Esophagus muscularis mucosa (tissue), 4 donors: Measurements from ENCODE around the gene TMEM218. TPM values are rescaled to one million over a fixed set of nuclear protein-coding genes. Genes with fewer than 3 reads are reported as not detected.

Source experiments
- DNase-seq: peaks from one replicate; pipeline ENCODE4 v3.0.0-alpha.2; 2017; ENCODE audit errors: extremely low spot score
- H3K27ac ChIP-seq, 4 donors: fragments of 200-600 bp; sonication (generic); replicated peaks in 1 of 4; 1 replicate in 3 of 4; 2 replicates in 1 of 4; pipeline ENCODE4 v1.5.1; 2016 to 2019; ENCODE audit warnings: mild to moderate bottlenecking in 1 of 4
- H3K27me3 ChIP-seq, 4 donors: fragments of 200-600 bp; sonication (generic); one replicate each; pipeline versions ENCODE4 v1.5.1 to v1.6.0; 2016 to 2019
- H3K36me3 ChIP-seq, 4 donors: fragments of 200-600 bp; sonication (generic); one replicate each; pipeline ENCODE4 v1.5.1; 2016 to 2019
- H3K4me1 ChIP-seq, 4 donors: fragments of 200-600 bp; sonication (generic); one replicate each; pipeline ENCODE4 v1.5.1; 2016 to 2019
- H3K4me3 ChIP-seq, 4 donors: fragments of 200-600 bp; sonication (generic); 1 replicate in 2 of 4; 2 replicates in 2 of 4; pipeline ENCODE4 v1.5.1; 2016 to 2019; ENCODE audit warnings: mild to moderate bottlenecking in 4 of 4, moderate library complexity in 1 of 4
- H3K9me3 ChIP-seq, 4 donors: fragments of 200-600 bp; sonication (generic); 1 replicate in 3 of 4; 2 replicates in 1 of 4; pipeline ENCODE4 v1.5.1; 2016 to 2019
- CTCF ChIP-seq, 3 experiments: fragments of 200-600 bp in 2 of 3; fragments of 450-650 bp in 1 of 3; sonication (generic) in 2 of 3; IDR thresholded peaks; one replicate each; pipeline ENCODE4 v1.5.1; 2017 to 2019; ENCODE audit warnings: antibody characterized with exemption in 3 of 3, mild to moderate bottlenecking in 2 of 3, moderate library complexity in 1 of 3
- EP300 ChIP-seq: sonication (generic); formaldehyde crosslinking; IDR thresholded peaks from one replicate; pipeline ENCODE4 v1.6.1; 2017; ENCODE audit warnings: antibody characterized with exemption
- POLR2A ChIP-seq: fragments of 450-650 bp; IDR thresholded peaks from one replicate; pipeline ENCODE4 v1.6.1; 2017; ENCODE audit warnings: antibody characterized with exemption, moderate library complexity, mild to moderate bottlenecking, low read depth
- POLR2AphosphoS5 ChIP-seq, 2 donors: sonication (generic); formaldehyde crosslinking; IDR thresholded peaks; one replicate each; pipeline ENCODE4 v1.6.1; 2017; ENCODE audit warnings: antibody characterized with exemption in 2 of 2
- WGBS: methylation state at CpG from one replicate; pipeline ENCODE4 v1.1.5; 2018; 5-methylcytosine and 5-hydroxymethylcytosine counted together
- intact Hi-C: fragments of 100-400 bp; cut with DNase I; formaldehyde crosslinking; loops from one replicate; pipeline ENCODE4 v1.15.1; 2023
- total RNA-seq, 4 donors: library from RNA; depleted of rRNA; stranded (reverse); fragments of >200 nt; gene quantifications; one replicate each; pipeline versions ENCODE4 v1.1.0 to v1.2.1, GENCODE V29; 2016

TMEM218 gene
- total RNA-seq, 4 donors from 2014 or later = 13.1 to 20.4 (median 15.5) TPM

DNA sequence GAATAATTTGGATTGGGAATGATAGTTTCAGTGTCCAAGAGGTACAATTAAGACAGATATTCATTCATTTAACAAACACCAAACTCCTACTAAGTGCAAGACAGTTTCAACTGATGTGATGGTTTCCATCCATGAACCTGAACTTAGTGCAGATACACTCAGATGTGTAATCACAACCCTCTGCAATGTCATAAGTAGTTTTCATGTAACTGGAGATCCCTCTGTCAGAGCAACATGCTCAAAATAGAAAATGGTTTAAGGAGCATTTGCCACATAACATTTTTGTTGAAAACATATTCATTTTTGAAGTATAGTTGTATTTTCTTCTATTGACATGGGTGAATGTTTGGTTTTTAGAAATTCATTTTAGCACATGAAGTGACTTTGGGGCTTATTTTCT lies 36.6 kb upstream of the TMEM218 start:
- Histone ChIP-seq H3K36me3 (no peaks in the 10 kb centered on the region), H3K27me3 (peaks cover 0 to 13% (median 0%) of the 10 kb centered on the region in 4 donors), H3K4me3 (no peak overlapping the region), H3K27ac (no peak overlapping the region), H3K4me1 (no peaks in the 10 kb centered on the region), H3K9me3 (no peaks in the 10 kb centered on the region)
- intact Hi-C loops = no loop called here
- no peak for TF ChIP-seq EP300
- no peak for TF ChIP-seq POLR2AphosphoS5 (IDR thresholded peaks at IDR 0.05)
- TF ChIP-seq CTCF (IDR thresholded peaks at IDR 0.05) = no peak
- TF ChIP-seq POLR2A = no peak
- no peak for DNase-seq

DNA sequence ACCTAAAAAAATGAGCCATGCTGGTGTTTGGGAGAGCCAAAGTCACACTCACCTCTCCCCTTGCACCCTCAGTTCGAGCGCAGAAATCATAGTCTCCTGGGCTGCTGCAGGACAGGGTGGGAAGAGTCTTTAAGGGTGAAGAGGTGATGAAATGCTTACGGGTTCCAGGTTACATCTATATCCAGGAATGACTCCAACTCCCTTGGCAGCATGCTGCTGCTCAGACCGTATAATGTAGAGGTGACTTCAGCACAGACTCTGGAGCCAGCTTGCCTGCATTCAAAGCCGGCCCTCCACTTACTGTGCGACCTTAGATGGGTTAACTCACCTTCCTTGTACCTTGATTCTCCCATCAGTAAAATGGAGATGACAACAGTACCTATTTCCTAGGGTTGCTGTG lies 35.9 kb upstream of the TMEM218 start:
- WGBS = 63% methylated on average over 3 of the region's 6 CpGs
- Histone ChIP-seq H3K27me3 (peaks cover 0 to 20% (median 0%) of the 10 kb centered on the region in 4 donors), H3K36me3 (no peaks in the 10 kb centered on the region), H3K9me3 (no peaks in the 10 kb centered on the region), H3K4me3 (no peak overlapping the region), H3K27ac (no peak overlapping the region), H3K4me1 (no peaks in the 10 kb centered on the region)
- TF ChIP-seq CTCF (IDR thresholded peaks at IDR 0.05) (no peak), POLR2AphosphoS5 (IDR thresholded peaks at IDR 0.05) (no peak), POLR2A (no peak), EP300 (no peak)
- DNase-seq = no peak
- intact Hi-C loops = no loop called here

DNA sequence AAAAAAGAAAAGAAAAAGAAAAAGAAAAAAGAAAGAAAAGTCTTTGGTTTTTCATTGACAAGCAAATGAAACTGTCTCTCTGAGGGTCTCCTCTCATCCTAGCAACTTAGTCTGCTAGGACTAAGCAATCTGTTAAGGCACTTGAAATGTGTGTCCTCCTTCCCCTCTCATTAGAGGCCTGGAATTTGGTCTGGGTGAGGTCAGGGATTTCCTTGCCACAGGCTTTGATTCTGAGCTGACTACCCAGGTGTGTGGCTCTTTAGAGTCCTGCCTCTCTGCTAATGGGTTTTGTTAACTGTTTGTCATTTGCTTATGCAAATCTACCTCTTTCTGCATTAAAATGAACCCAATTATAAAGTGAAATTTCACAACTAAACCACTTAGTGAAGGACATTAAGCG lies 34.8 kb upstream of the TMEM218 start:
- no peak for DNase-seq
- TF ChIP-seq POLR2AphosphoS5 (IDR thresholded peaks at IDR 0.05) (no peak), CTCF (IDR thresholded peaks at IDR 0.05) (no peak), POLR2A (no peak), EP300 (no peak)
- no peak overlapping the region for H3K4me3 ChIP-seq
- H3K27ac ChIP-seq = no peak overlapping the region
- no peaks in the 10 kb centered on the region for H3K9me3 ChIP-seq
- peaks cover 2 to 7% (median 6%) of the 10 kb centered on the region in 4 donors for H3K4me1 ChIP-seq
- peaks cover 0 to 30% (median 3%) of the 10 kb centered on the region in 4 donors for H3K27me3 ChIP-seq
- no peaks in the 10 kb centered on the region for H3K36me3 ChIP-seq
- WGBS = 96% methylated on average over 1 of the region's 1 CpG
- intact Hi-C loops = no loop called here

DNA sequence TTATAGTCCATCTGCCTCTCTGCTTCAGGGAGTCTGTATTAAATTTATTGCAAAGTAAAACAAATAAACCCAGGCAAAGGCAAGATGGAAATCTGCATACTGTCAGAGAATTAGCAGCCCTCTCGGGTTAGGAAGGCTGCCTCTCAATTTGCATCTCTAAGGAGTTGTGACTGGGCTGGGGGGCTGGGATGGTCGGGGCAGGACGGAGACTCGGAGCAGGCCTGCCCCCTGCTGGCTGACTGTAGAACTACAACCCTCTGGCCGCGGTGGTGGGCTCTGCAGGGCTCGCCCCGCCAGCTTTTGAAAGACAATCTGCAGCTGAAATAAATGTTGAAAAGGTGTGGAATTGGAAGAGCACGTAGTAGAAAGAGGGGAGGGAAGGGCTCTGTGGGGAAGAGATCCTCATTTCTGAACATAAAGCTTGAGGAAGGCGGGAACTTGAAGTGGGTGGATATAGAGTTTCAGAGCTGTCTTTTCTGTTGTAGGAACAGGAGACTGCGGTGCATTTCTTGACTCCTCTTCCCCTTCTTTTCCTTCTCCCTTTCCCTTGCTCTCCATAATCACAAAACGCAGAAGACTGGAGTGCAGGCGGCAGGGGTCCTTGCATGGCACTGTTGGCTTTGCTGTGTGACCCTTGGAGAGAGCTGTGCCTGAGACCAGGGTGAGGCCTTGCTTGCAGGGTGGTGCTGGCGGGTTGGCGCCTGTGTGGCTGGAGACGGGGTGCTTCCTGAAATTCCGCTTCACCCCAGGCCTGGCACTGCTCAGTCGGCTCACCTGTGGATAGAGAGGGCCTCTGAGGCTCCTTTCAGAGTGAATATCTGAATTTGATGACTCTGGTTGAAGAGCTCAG lies 30.5 kb upstream of the TMEM218 start:
- no peaks in the 10 kb centered on the region for H3K36me3 ChIP-seq
- peaks cover 0 to 55% (median 4%) of the 10 kb centered on the region in 4 donors for H3K27me3 ChIP-seq
- H3K4me3 ChIP-seq = no peak overlapping the region
- intact Hi-C loops = loop anchor here (5.0 kb wide), 1 partner anchor 180 kb away; no protein-coding TSS in a partner anchor
- H3K9me3 ChIP-seq = no peaks in the 10 kb centered on the region
- WGBS = 43% methylated on average over 18 of the region's 18 CpGs
- no peak for TF ChIP-seq POLR2A
- peak; percentile 91 to 98 (median 91) for TF ChIP-seq CTCF (IDR thresholded peaks at IDR 0.05)
- no peak for DNase-seq
- H3K27ac ChIP-seq = no peak overlapping the region
- peaks cover 2 to 7% (median 6%) of the 10 kb centered on the region in 4 donors for H3K4me1 ChIP-seq
